ENCODE measurements around the gene GGPS1. TPM values are rescaled to one million over a fixed set of nuclear protein-coding genes. Genes with fewer than 3 reads are reported as not detected.
A peak's percentile ranks its signal among the peaks of the same experiment; 100 is the strongest.

GGPS1 gene
- total and polyA plus RNA-seq, 4 donors = 18.9 to 29.0 (median 24.4) TPM

DNA sequence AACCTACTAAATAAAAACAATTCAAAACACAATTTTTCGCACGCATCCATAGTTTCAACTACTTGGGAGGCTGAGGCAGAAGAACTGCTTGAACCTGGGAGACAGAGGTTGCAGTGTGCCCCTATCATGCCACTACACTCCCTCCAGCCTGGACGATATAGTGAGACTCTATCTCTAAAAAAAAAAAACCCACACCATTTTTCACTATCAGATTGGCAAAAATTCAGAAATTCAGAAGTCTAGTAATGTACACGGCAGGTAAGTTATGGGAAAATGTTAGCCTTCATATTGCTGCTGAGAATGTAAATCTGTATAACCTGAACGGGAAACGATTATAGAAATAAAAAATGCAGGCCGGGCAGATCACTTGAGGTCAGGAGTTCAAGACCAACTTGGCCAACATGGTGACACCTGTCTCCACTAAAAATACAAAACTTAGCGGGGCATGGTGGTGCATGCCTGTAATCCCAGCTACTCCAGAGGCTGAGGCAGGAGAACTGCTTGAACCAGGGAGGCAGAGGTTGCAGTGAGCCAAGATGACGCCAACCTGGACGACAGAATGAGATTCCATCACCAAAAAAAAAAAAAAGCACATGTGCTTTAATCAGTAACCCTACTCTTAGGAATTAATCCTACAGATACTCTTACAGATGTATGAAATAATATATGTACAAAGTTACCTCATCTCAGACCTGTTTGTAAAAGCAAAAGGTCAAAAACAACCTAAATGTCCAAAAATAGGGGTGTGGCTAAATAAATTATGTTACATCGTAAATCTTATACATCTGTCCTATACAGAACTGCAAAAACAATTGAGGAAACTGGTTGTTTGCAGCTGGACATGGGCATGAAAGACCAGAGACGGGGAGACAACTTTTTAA is 38.3 kb upstream of the GGPS1 start:
- Histone ChIP-seq H3K27me3 (ENCODE audit: control insufficient read depth in 1 of 2, insufficient read depth in 2 of 2, low read length in 1 of 2) (no peaks in the 10 kb centered on the region), H3K27ac (ENCODE audit: low read depth in 1 of 2, low read length in 2 of 2) (no peak overlapping the region), H3K4me3 (ENCODE audit: low read length in 2 of 2) (no peak overlapping the region), H3K9me3 (ENCODE audit: control insufficient read depth, low read length) (no peaks in the 10 kb centered on the region), H3K4me1 (ENCODE audit: control insufficient read depth in 1 of 2, insufficient read depth in 2 of 2, low read length in 2 of 2) (no peaks in the 10 kb centered on the region), H3K36me3 (ENCODE audit: control insufficient read depth in 1 of 2, insufficient read depth in 2 of 2, low read length in 1 of 2) (no peaks in the 10 kb centered on the region)
- WGBS, 2 donors = 83% methylated on average over 12 of the region's 12 CpGs
- ATAC-seq (ENCODE audit: low FRiP score) = no peak
- DNase-seq = no peak
- intact Hi-C loops (cut with DNase I) = no loop called here

GRCh38 chr1:235290740-235291502 is 37.4 kb upstream of the GGPS1 start:
- DNase-seq (peak in 1 of 2 donors; percentile 17), ATAC-seq (ENCODE audit: low FRiP score) (no peak)
- H3K9me3 ChIP-seq (ENCODE audit: control insufficient read depth, low read length) = no peaks in the 10 kb centered on the region
- H3K36me3 ChIP-seq (ENCODE audit: control insufficient read depth in 1 of 2, insufficient read depth in 2 of 2, low read length in 1 of 2) = no peaks in the 10 kb centered on the region
- H3K4me1 ChIP-seq (ENCODE audit: control insufficient read depth in 1 of 2, insufficient read depth in 2 of 2, low read length in 2 of 2) = no peaks in the 10 kb centered on the region
- H3K27me3 ChIP-seq (ENCODE audit: control insufficient read depth in 1 of 2, insufficient read depth in 2 of 2, low read length in 1 of 2) = no peaks in the 10 kb centered on the region
- intact Hi-C loops (cut with DNase I) = no loop called here
- no peak overlapping the region for H3K27ac ChIP-seq (ENCODE audit: low read depth in 1 of 2, low read length in 2 of 2)
- 86 to 88% methylated on average over 12 of the region's 12 CpGs for WGBS, 2 donors
- no peak overlapping the region for H3K4me3 ChIP-seq (ENCODE audit: low read length in 2 of 2)

DNA sequence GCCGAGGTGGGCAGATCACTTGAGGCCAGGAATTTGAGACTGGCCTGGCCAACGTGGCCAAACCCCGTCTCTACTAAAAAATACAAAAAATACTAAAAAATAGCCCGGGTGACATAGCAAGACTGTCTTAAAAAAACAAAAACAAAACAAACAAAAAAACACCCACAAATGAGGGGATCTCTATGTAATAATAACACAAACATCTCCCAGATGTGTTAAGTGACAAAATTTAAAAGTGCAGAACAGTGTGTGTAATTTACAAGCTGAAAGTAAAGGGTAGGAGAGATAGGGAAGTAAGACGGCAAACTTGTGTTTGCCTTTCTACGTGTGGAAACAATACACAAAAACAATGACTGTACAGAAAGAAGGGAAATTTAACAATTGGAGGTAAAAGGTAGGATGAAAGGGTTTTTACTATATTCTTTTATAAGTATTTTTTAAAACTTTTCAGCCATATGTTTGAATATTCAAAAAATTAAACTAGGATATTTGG is 36.7 kb upstream of the GGPS1 start:
- intact Hi-C loops (cut with DNase I) = no loop called here
- Histone ChIP-seq H3K4me1 (ENCODE audit: control insufficient read depth in 1 of 2, insufficient read depth in 2 of 2, low read length in 2 of 2) (no peaks in the 10 kb centered on the region), H3K27ac (ENCODE audit: low read depth in 1 of 2, low read length in 2 of 2) (no peak overlapping the region), H3K4me3 (ENCODE audit: low read length in 2 of 2) (no peak overlapping the region), H3K36me3 (ENCODE audit: control insufficient read depth in 1 of 2, insufficient read depth in 2 of 2, low read length in 1 of 2) (no peaks in the 10 kb centered on the region), H3K9me3 (ENCODE audit: control insufficient read depth, low read length) (no peaks in the 10 kb centered on the region), H3K27me3 (ENCODE audit: control insufficient read depth in 1 of 2, insufficient read depth in 2 of 2, low read length in 1 of 2) (no peaks in the 10 kb centered on the region)
- DNase-seq (no peak), ATAC-seq (ENCODE audit: low FRiP score) (no peak)
- WGBS, 2 donors = 70 to 73% methylated on average over 6 of the region's 6 CpGs

- Histone ChIP-seq H3K27me3 (ENCODE audit: control insufficient read depth in 1 of 2, insufficient read depth in 2 of 2, low read length in 1 of 2) (no peaks in the 10 kb centered on the region), H3K27ac (ENCODE audit: low read depth in 1 of 2, low read length in 2 of 2) (no peak overlapping the region), H3K9me3 (ENCODE audit: control insufficient read depth, low read length) (no peaks in the 10 kb centered on the region), H3K4me3 (ENCODE audit: low read length in 2 of 2) (no peak overlapping the region), H3K4me1 (ENCODE audit: control insufficient read depth in 1 of 2, insufficient read depth in 2 of 2, low read length in 2 of 2) (no peaks in the 10 kb centered on the region), H3K36me3 (ENCODE audit: control insufficient read depth in 1 of 2, insufficient read depth in 2 of 2, low read length in 1 of 2) (no peaks in the 10 kb centered on the region)
- ATAC-seq (ENCODE audit: low FRiP score) = no peak
- no peak for DNase-seq
- 78 to 87% methylated on average over 4 of the region's 4 CpGs for WGBS, 2 donors
- intact Hi-C loops (cut with DNase I) = no loop called here
Measured at GRCh38 chr1:235292790-235293189, 35.6 kb upstream of the GGPS1 start.

GRCh38 chr1:235293322-235293942 is 34.9 kb upstream of the GGPS1 start:
- ATAC-seq (ENCODE audit: low FRiP score) = no peak
- H3K27ac ChIP-seq (ENCODE audit: low read depth in 1 of 2, low read length in 2 of 2) = no peak overlapping the region
- intact Hi-C loops (cut with DNase I) = no loop called here
- no peaks in the 10 kb centered on the region for H3K27me3 ChIP-seq (ENCODE audit: control insufficient read depth in 1 of 2, insufficient read depth in 2 of 2, low read length in 1 of 2)
- H3K4me3 ChIP-seq (ENCODE audit: low read length in 2 of 2) = no peak overlapping the region
- H3K36me3 ChIP-seq (ENCODE audit: control insufficient read depth in 1 of 2, insufficient read depth in 2 of 2, low read length in 1 of 2) = no peaks in the 10 kb centered on the region
- no peaks in the 10 kb centered on the region for H3K9me3 ChIP-seq (ENCODE audit: control insufficient read depth, low read length)
- no peaks in the 10 kb centered on the region for H3K4me1 ChIP-seq (ENCODE audit: control insufficient read depth in 1 of 2, insufficient read depth in 2 of 2, low read length in 2 of 2)
- no peak for DNase-seq

DNA sequence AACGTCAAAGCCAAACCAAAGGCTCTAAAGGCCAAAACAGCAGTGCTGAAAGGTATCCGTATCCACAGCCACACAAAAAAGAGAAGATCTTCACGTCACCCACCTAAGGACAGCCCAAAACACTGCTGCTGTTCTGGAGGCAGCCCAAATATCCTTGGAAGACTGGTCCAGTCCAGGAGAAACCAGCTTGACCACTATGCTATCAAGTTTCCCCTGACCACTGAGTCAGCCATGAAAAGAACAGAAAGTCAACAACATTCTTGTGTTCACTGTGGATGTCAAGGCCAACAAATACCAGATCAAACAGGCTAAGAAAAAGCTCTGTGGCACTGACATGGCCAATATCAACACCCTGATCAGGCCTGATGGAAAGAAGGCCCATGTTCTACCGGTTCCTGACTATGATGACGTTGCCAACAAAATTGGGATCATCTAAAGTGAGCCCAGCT is 32.4 kb upstream of the GGPS1 start:
- H3K36me3 ChIP-seq (ENCODE audit: control insufficient read depth in 1 of 2, insufficient read depth in 2 of 2, low read length in 1 of 2) = no peaks in the 10 kb centered on the region
- no peak overlapping the region for H3K27ac ChIP-seq (ENCODE audit: low read depth in 1 of 2, low read length in 2 of 2)
- H3K27me3 ChIP-seq (ENCODE audit: control insufficient read depth in 1 of 2, insufficient read depth in 2 of 2, low read length in 1 of 2) = no peaks in the 10 kb centered on the region
- H3K4me3 ChIP-seq (ENCODE audit: low read length in 2 of 2) = no peak overlapping the region
- WGBS, 2 donors = 40 to 45% methylated on average over 5 of the region's 5 CpGs
- ATAC-seq (ENCODE audit: low FRiP score) (no peak), DNase-seq (no peak)
- intact Hi-C loops (cut with DNase I) = no loop called here
- no peaks in the 10 kb centered on the region for H3K9me3 ChIP-seq (ENCODE audit: control insufficient read depth, low read length)
- no peaks in the 10 kb centered on the region for H3K4me1 ChIP-seq (ENCODE audit: control insufficient read depth in 1 of 2, insufficient read depth in 2 of 2, low read length in 2 of 2)

GRCh38 chr1:235296729-235297128 is 31.6 kb upstream of the GGPS1 start:
- H3K4me3 ChIP-seq (ENCODE audit: low read length in 2 of 2) = peak overlapping the region in 1 of 2 donors; percentile 8
- no peaks in the 10 kb centered on the region for H3K9me3 ChIP-seq (ENCODE audit: control insufficient read depth, low read length)
- intact Hi-C loops (cut with DNase I) = no loop called here
- H3K4me1 ChIP-seq (ENCODE audit: control insufficient read depth in 1 of 2, insufficient read depth in 2 of 2, low read length in 2 of 2) = no peaks in the 10 kb centered on the region
- ATAC-seq (ENCODE audit: low FRiP score) (no peak), DNase-seq (no peak)
- H3K27me3 ChIP-seq (ENCODE audit: control insufficient read depth in 1 of 2, insufficient read depth in 2 of 2, low read length in 1 of 2) = no peaks in the 10 kb centered on the region
- no peaks in the 10 kb centered on the region for H3K36me3 ChIP-seq (ENCODE audit: control insufficient read depth in 1 of 2, insufficient read depth in 2 of 2, low read length in 1 of 2)
- WGBS, 2 donors = 92 to 99% methylated on average over 1 of the region's 1 CpG
- H3K27ac ChIP-seq (ENCODE audit: low read depth in 1 of 2, low read length in 2 of 2) = no peak overlapping the region

DNA sequence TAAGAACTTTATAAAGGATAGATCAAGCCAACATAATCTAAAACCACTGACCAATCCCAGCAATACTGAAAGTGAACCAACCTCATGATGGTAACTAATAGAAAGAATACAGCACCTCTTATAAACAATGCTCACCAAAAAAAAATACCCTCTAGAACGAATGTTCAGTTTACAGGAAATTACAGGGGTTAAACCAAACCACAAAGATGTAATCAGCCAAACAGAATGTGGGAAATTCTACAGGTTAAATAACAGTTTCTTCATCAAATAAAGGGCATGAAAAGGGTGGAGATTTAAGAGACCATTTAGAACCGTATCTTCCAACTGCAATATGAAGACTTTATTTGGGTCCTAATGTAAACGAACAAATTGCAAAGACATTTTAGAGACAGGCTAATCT is 30.8 kb upstream of the GGPS1 start:
- Histone ChIP-seq H3K36me3 (ENCODE audit: control insufficient read depth in 1 of 2, insufficient read depth in 2 of 2, low read length in 1 of 2) (no peaks in the 10 kb centered on the region), H3K4me1 (ENCODE audit: control insufficient read depth in 1 of 2, insufficient read depth in 2 of 2, low read length in 2 of 2) (no peaks in the 10 kb centered on the region), H3K27ac (ENCODE audit: low read depth in 1 of 2, low read length in 2 of 2) (no peak overlapping the region), H3K4me3 (ENCODE audit: low read length in 2 of 2) (no peak overlapping the region), H3K27me3 (ENCODE audit: control insufficient read depth in 1 of 2, insufficient read depth in 2 of 2, low read length in 1 of 2) (no peaks in the 10 kb centered on the region), H3K9me3 (ENCODE audit: control insufficient read depth, low read length) (no peaks in the 10 kb centered on the region)
- WGBS, 2 donors = 69 to 74% methylated on average over 3 of the region's 3 CpGs
- intact Hi-C loops (cut with DNase I) = no loop called here
- ATAC-seq (ENCODE audit: low FRiP score) (no peak), DNase-seq (no peak)

All from aorta (tissue), 5 donors.